ENCODE results near the gene PEX14. TPM values are rescaled to one million over a fixed set of nuclear protein-coding genes. Genes with fewer than 3 reads are reported as not detected.
A peak's percentile ranks its signal among the peaks of the same experiment; 100 is the strongest.
"Not testable (repeated sequence)": the region's sequence is repeated elsewhere in the genome, so short reads cannot be mapped to it uniquely, and the experiment has no call there.

The PEX14 gene
- total RNA-seq, 1 donor from 2014 or later: 17.7 TPM

DNA sequence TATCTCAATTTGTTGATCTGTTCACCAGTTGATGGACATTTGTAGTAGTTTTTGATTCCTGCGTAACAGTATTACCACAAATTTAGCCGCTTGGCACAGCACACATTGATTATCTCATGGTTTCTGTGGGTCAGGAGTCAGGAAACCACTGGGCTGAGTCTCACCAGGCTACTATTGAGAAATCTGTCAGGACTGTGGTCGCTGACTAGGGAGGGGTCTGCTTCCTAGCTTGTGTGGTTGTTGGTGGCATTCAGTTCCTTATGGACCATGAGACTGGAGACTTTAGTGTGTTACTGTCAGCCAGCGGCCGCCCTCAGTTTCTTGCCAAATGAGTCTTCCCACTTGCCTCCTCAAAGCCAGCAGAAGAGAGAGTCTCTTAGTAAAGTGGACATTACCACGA, 9.8 kb downstream of the PEX14 start:
- DNase-seq (ENCODE audit: low spot score): no peak
- intact Hi-C loops (cut with DNase I): no loop called here

DNA sequence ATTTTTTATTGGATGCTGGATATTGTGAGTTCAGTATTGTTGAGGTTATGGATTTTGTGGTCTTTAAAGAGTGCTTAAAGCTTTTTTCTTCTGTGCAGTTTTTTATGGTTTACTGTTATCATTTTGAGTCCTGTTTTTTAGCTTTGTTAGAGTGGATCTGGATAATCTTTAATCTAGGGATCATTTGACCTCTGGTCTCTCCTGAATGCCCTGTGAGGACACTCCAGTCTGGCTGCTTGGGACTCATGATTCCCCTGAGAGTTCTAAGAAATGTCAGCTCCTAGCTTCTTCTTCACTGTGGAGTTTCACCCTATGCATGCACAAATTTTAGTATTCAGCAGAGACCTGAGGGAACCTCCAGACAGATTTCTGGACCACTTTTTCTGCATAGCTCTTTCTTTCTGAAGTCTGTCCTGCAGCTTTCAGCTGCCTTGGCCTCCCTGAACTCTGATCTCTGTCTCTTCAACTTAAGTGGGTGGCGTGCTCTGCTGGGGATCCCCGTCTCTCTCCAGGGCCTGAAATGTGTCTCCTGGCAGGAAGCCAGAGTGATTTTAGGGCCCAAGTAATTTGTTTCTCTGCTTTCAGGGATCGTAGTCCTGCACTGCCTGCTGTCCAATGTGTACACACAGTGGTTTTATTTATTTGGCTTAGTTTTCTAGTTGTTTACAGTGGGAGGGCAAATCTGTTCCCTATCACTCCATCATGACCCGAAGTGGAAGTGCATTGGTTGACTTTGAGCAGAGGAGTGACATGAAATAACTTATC, 14.7 kb downstream of the PEX14 start:
- intact Hi-C loops (cut with DNase I): loop anchor here (5.0 kb wide), 1 partner anchor 112 kb away; no protein-coding TSS in a partner anchor
- no peak for DNase-seq (ENCODE audit: low spot score)

- intact Hi-C loops (cut with DNase I): loop anchor here (5.0 kb wide), 1 partner anchor 113 kb away; no protein-coding TSS in a partner anchor
- no peak for DNase-seq (ENCODE audit: low spot score)
Measured at GRCh38 chr1:10490286-10490970, 15.7 kb downstream of the PEX14 start.

GRCh38 chr1:10494418-10494753, 19.6 kb downstream of the PEX14 start:
- intact Hi-C loops (cut with DNase I): loop anchor here (2.0 to 5.0 kb wide), 2 partner anchors 64 to 117 kb away; partner anchors contain the start of gene CENPS

DNA sequence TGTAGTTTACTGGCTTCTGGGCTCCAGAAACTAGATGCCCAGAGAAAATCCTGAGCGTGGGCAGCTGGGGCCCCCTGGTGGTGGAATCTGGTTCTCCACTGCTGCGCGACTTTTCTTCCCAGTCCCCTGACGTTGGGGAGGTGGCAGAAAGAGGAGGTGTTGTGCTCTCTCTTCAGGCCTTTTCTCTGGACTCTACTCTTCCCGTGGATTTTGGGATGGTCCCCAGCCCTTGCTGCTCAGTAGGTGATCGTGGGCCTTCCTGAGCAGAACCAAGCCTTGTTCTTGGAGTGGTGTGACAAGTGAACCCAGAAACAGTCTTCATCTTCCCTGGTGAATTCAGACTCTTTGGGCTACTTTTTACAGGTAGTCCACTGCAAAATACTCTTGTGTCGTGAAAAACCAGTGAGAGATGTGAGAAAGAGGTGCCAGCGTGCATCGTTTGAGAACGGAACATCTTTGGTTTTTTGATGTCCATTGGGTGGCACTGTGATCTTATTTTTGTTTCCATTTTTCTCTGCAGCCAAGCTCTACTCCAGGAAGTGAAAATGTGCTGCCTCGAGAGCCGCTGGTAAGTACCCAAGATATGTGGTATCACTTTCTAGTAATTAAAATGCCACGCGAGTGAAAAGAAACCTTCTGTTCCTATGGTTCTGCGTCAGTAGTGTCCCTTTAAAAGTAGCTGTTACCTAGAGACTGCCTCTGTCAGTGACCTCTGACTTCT, 20.2 kb downstream of the PEX14 start:
- intact Hi-C loops (cut with DNase I): loop anchor here (2.0 to 5.0 kb wide), 2 partner anchors 64 to 118 kb away; partner anchors contain the start of gene CENPS
- DNase-seq (ENCODE audit: low spot score): peak; percentile 87

More at GRCh38 chr1:10494418-10494753, 19.6 kb downstream of the PEX14 start:
- DNase-seq (ENCODE audit: low spot score): no peak

DNA sequence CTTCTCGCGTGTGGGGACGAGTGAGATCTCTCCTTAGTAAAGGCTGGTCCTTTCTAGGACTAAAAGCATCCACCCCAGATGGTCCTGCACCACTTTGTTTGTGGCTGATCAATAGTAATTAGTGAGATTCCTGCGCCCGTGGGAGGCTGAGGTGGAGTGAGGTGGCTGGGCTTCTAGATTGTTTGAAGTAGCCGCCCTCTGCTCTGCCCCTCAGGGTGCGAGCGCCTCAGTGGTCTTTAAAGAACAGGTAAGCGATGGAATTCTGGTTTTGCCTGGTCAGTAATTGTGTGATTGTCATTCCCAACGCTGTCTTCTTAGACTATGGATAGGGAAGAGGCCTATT, 20.7 kb downstream of the PEX14 start:
- DNase-seq (ENCODE audit: low spot score): no peak
- intact Hi-C loops (cut with DNase I): loop anchor here (2.0 kb wide), 1 partner anchor 65 kb away; the partner anchor contains the start of gene CENPS

DNA sequence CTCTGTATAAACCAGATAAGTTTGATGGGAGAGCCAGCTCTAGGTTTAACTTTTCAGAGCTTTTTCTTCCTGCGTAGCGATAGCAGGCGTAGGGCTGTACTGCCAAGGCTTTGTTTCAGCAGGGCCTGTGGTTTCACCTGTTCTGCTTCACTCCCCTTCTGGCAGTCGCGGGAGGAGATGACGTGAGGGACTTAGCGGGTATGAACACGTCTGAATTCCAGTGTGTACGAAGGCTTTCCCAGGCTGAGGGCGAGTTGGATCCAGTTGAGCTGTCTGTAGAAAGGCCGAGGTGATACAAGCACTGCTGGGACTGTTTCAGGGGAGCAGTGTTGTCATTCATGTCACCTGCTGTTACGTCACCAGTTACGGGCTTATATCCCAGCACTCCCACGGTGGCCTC, 21.2 kb downstream of the PEX14 start:
- DNase-seq (ENCODE audit: low spot score): no peak
- intact Hi-C loops (cut with DNase I): loop anchor here (2.0 kb wide), 1 partner anchor 65 kb away; the partner anchor contains the start of gene CENPS

DNA sequence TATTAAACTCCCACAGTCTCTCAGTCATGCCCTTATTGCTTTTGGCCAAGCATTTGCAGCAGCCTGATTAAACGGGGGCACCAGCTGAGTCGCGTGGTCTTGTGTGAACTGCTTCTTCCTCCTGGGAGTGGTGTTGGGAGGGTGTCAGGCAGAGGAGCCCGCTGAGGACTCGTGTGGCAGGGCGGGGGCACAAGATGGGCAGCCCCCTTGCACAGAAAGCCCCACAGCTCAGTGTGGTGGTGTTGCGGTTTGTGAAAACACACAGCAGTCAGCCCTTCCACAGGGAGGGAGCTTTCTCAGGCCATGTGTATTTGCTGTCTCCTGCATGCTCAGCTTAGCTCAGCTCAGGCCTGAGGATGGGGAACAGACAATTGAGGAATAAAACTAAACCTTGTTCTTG, 22.4 kb downstream of the PEX14 start:
- intact Hi-C loops (cut with DNase I): no loop called here
- no peak for DNase-seq (ENCODE audit: low spot score)

DNA sequence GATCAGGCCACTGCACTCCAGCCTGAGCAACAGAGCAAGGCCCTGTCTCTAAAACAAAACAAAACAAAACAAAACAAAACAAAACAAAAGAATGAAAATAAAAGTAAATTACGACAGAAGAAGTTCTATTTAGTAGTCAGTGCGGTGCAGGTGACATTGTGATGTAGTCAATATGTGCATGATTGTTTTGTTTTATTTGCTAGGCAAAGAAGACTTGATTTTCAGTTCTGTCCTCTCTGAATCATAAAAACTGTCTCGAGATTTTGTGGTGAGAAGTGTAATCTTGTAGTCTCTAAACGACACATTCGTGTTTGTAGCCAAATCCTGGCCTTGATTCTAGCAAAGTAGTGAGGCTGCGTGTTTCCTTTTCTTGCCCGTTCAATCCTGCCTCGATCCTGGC, 23.5 kb downstream of the PEX14 start:
- intact Hi-C loops (cut with DNase I): no loop called here
- no peak for DNase-seq (ENCODE audit: low spot score)

- intact Hi-C loops (cut with DNase I): no loop called here
- DNase-seq (ENCODE audit: low spot score): no peak
Measured at GRCh38 chr1:10502206-10502605, 27.5 kb downstream of the PEX14 start.

GRCh38 chr1:10504249-10504648, 29.5 kb downstream of the PEX14 start:
- intact Hi-C loops (cut with DNase I): no loop called here
- no peak for DNase-seq (ENCODE audit: low spot score)

DNA sequence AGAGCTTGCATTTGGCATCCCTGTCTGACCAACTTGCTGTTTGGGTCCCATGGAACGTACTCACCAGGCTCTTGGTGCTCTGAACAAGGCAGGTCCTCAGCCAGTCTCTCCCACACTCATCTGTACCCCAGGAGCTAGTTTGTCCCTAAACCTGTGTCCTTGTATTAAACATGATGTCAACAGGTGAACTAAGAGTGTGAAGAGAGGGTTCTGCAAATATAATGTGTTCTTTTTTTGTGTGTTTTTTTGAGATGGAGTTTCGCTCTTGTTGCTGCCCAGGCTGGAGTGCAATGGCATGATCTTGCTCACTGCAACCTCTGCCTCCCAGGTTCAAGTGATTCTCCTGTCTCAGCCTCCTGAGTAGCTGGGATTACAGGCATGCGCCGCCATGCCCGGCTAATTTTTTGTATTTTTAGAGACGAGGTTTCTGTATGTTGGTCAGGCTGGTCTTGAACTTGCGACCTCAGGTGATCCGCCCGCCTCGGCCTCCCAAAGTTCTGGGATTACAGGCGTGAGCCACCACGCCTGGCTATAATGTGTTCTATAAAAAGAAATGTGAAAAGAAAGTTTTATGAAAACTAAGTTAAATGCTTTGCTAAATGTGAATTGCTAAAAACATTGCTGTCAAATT, 31.4 kb downstream of the PEX14 start:
- not testable (repeated sequence) for DNase-seq (ENCODE audit: low spot score)
- intact Hi-C loops (cut with DNase I): loop anchor here (2.0 kb wide), 1 partner anchor 363 kb away; no protein-coding TSS in a partner anchor

- intact Hi-C loops (cut with DNase I): loop anchor here (2.0 kb wide), 1 partner anchor 362 kb away; no protein-coding TSS in a partner anchor
- DNase-seq (ENCODE audit: low spot score): no peak
Measured at GRCh38 chr1:10506677-10507047, 31.9 kb downstream of the PEX14 start.

DNA sequence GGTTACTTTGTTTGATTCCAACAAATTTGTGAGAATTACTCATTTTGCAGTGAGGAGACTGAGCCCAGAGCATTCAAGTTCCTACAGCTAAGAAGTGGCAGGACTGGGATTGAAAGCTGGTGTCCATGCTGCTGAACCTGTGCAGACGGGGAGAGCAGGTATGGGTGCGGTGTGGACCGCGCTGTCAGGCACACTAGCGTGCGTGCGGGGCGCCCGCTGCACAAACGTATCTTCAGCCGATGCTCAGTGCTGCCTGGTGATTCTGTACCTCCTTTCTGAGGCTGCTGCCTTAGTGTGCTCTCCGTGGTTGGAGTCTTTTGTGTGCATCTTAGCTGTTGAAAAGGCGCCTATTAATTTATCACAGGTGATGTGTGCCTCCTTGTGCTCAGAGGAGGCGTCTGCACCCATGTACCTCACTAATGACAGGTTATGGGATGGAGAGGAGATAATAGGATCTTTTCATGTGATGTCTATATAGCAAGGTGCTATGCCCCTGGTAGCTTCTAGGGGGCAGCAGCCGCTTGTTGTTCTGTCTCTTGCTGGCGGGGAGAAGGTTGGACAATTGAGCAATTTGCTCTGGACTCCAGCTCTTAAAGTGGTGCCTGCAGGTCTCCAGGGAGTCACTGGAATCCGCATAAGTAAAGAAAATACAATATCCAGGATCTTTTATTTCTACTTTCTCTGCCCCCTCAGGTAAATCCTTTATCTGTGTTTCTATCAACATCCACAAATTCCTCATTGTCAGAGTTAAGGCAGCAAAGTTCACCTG, 32.5 kb downstream of the PEX14 start:
- no peak for DNase-seq (ENCODE audit: low spot score)
- intact Hi-C loops (cut with DNase I): loop anchor here (2.0 kb wide), 1 partner anchor 362 kb away; no protein-coding TSS in a partner anchor

- no peak for DNase-seq (ENCODE audit: low spot score)
- intact Hi-C loops (cut with DNase I): no loop called here
Measured at GRCh38 chr1:10508511-10508951, 33.8 kb downstream of the PEX14 start.

GRCh38 chr1:10509809-10510509, 35.2 kb downstream of the PEX14 start:
- DNase-seq (ENCODE audit: low spot score): no peak
- intact Hi-C loops (cut with DNase I): loop anchor here (10.0 kb wide), 1 partner anchor 435 kb away; no protein-coding TSS in a partner anchor

- intact Hi-C loops (cut with DNase I): loop anchor here (10.0 kb wide), 1 partner anchor 434 kb away; no protein-coding TSS in a partner anchor
- no peak for DNase-seq (ENCODE audit: low spot score)
Measured at GRCh38 chr1:10510520-10511493, 36.1 kb downstream of the PEX14 start.

All from cardiac septum (tissue), 1 donor.